ENCODE data around the gene MRFAP1. TPM values are rescaled to one million over a fixed set of nuclear protein-coding genes. Genes with fewer than 3 reads are reported as not detected.

Gene MRFAP1
- total and polyA plus RNA-seq, 10 of the 15 experiments (the other 5 are each of a cell fraction or from before 2014, with no cell fraction given): 18.7 to 105 (median 80.8) TPM

- TF ChIP-seq ZBTB40 (IDR thresholded peaks at IDR 0.05; ENCODE audit: borderline replicate concordance): no peak
- TF ChIP-seq RAD51 (IDR thresholded peaks at IDR 0.05): no peak
- no peak for TF ChIP-seq TCF7 (IDR thresholded peaks at IDR 0.05; ENCODE audit: borderline replicate concordance)
- no peak for TF ChIP-seq NR2C2 (IDR thresholded peaks at IDR 0.05; ENCODE audit: borderline replicate concordance, control insufficient read depth, insufficient read length, low read depth)
- TF ChIP-seq ZNF384 (IDR thresholded peaks at IDR 0.05; ENCODE audit: borderline replicate concordance, low read depth, low read length): no peak
- no peak for TF ChIP-seq POLR2AphosphoS5 (IDR thresholded peaks at IDR 0.05; ENCODE audit: low read length)
- TF ChIP-seq POLR2A (IDR thresholded peaks at IDR 0.05; ENCODE audit: low read depth, low read length): no peak
Measured at GRCh38 chr4:6591313-6591712, 49.2 kb upstream of the MRFAP1 start (continued).

GRCh38 chr4:6591781-6592180, 48.7 kb upstream of the MRFAP1 start:
- H3K36me3 ChIP-seq (ENCODE audit: control insufficient read depth in 2 of 2, insufficient read depth in 2 of 2, low read length in 1 of 2): no peaks in the 10 kb centered on the region; a peak in 3 of 4 replicates
- H3K9ac ChIP-seq (ENCODE audit: control insufficient read depth, insufficient read depth, low read length): no peak overlapping the region
- no peak for ATAC-seq
- CTCF ChIA-PET: no interaction called here
- SMC1A ChIA-PET (ENCODE audit: uncharacterized antibody, unreplicated experiment): no interaction called here
- H3K79me2 ChIP-seq (ENCODE audit: control insufficient read depth, insufficient read depth, low read length): no peaks in the 10 kb centered on the region
- H3K9me3 ChIP-seq (replicated peaks; ENCODE audit: control insufficient read depth, insufficient read depth, low read length): no peaks in the 10 kb centered on the region
- H3K27ac ChIP-seq (ENCODE audit: control insufficient read depth, insufficient read depth): no peak overlapping the region
- H2AFZ ChIP-seq (ENCODE audit: control insufficient read depth, low read depth, low read length): no peak overlapping the region
- POLR2A ChIA-PET: no interaction called here
- H3K4me3 ChIP-seq: no peak overlapping the region
- no peak overlapping the region for H3K4me2 ChIP-seq (ENCODE audit: control insufficient read depth, insufficient read depth)
- intact Hi-C loops (cut with micrococcal nuclease; ENCODE audit: unreplicated experiment): no loop called here
- H3K27me3 ChIP-seq (replicated peaks in 1 of 2; ENCODE audit: control insufficient read depth in 2 of 2, insufficient read depth in 2 of 2, low read length in 1 of 2): no peaks in the 10 kb centered on the region
- in situ Hi-C loops (cut with MboI): no loop called here
- DNase-seq (ENCODE audit: low read depth, low spot score): no peak
- BruUV-seq (replicated peaks): no TSS peak
- FAIRE-seq: no peak
- H3K4me1 ChIP-seq (ENCODE audit: control insufficient read depth, insufficient read depth, low read length): no peaks in the 10 kb centered on the region
- no peak for TF ChIP-seq TBL1XR1 (IDR thresholded peaks at IDR 0.05; ENCODE audit: low read depth, low read length)
- TF ChIP-seq MEF2B (IDR thresholded peaks at IDR 0.05; ENCODE audit: partially characterized antibody, poor library complexity, severe bottlenecking): no peak
- 80% methylated on average over 9 of the region's 9 CpGs for WGBS (ENCODE audit: insufficient coverage, insufficient replicate concordance, low lambda C conversion rate, missing lambda C conversion rate)
- H4K20me1 ChIP-seq (ENCODE audit: control insufficient read depth, insufficient read depth): no peaks in the 10 kb centered on the region
- RAD21 ChIA-PET (ENCODE audit: unreplicated experiment): no interaction called here

All from GM12878 (cell line).